Endothelial cell of umbilical vein (primary cell): ENCODE results near the gene PNPLA6. TPM values are rescaled to one million over a fixed set of nuclear protein-coding genes. Genes with fewer than 3 reads are reported as not detected.

Experiments
- BruUV-seq: library from RNA; stranded (reverse); fragments of 400-500 nt; replicated peaks from 2 replicates; lab custom pipeline; 2021; lab: Mats Ljungman, UMichigan
- CTCF ChIA-PET: fragments of 300-600, 350-600 bp; sonication (Branson Sonifier 250); formaldehyde crosslinking; loops from one replicate; lab custom pipeline; 2021; ENCODE audit warnings: antibody characterized with exemption, inconsistent platforms; lab: Charles Lee
- POLR2A ChIA-PET: fragments of 300-600, 350-600 bp; sonication (Branson Sonifier 250); formaldehyde crosslinking; loops from one replicate; lab custom pipeline; 2021; ENCODE audit warnings: antibody characterized with exemption, inconsistent platforms; lab: Charles Lee
- DNase-seq: peaks from one replicate; pipeline ENCODE4 v3.0.0-alpha.2; 2011; ENCODE audit warnings: low read depth, low spot score
- FAIRE-seq: peaks from 2 replicates; lab custom pipeline; 2011; peaks lifted over from hg19 to GRCh38; lab: Jason Lieb, UNC
- H2AFZ ChIP-seq: 2 replicates; pipeline ENCODE4 v1.6.0; 2012; ENCODE audit warnings: low read depth, low read length, control low read depth, inconsistent platforms
- H3K27ac ChIP-seq: 2 replicates; pipeline ENCODE4 v1.5.1; 2011; ENCODE audit warnings: low read depth, mild to moderate bottlenecking, control low read depth, low read length, moderate library complexity; ENCODE audit not compliant: insufficient read depth
- H3K27me3 ChIP-seq, 2 experiments: 2 replicates each; pipeline versions ENCODE4 v1.6.0 to v1.6.1; 2011; ENCODE audit warnings: low read length in 2 of 2, mixed read lengths in 1 of 2; ENCODE audit not compliant: control insufficient read depth in 2 of 2, insufficient read depth in 2 of 2
- H3K36me3 ChIP-seq, 2 experiments: 2 replicates in 1 of 2; 3 replicates in 1 of 2; pipeline ENCODE4 v1.5.1; 2011; ENCODE audit warnings: low read length in 2 of 2, mild to moderate bottlenecking in 1 of 2, moderate library complexity in 1 of 2; ENCODE audit not compliant: control insufficient read depth in 2 of 2, insufficient read depth in 2 of 2; ENCODE audit errors: extremely low read depth in 1 of 2
- H3K4me1 ChIP-seq: 3 replicates; pipeline ENCODE4 v1.5.1; 2011; ENCODE audit warnings: mild to moderate bottlenecking, low read length; ENCODE audit not compliant: control insufficient read depth, insufficient read depth; ENCODE audit errors: extremely low read depth
- H3K4me2 ChIP-seq: 2 replicates; pipeline ENCODE4 v1.6.1; 2011; ENCODE audit warnings: low read length, control low read depth, mixed read lengths; ENCODE audit not compliant: insufficient read depth
- H3K4me3 ChIP-seq, 3 experiments: fragments of 200-600 bp in 1 of 3; sonication (generic), shearing (Covaris generic) in 1 of 3; replicated peaks in 1 of 3; 2 replicates each; pipeline ENCODE4 v1.5.1; 2011 to 2016; ENCODE audit warnings: control low read depth in 3 of 3, low read length in 3 of 3, mild to moderate bottlenecking in 2 of 3, inconsistent platforms in 1 of 3, low read depth in 1 of 3, moderate library complexity in 1 of 3; ENCODE audit not compliant: insufficient read depth in 1 of 3
- H3K79me2 ChIP-seq: 2 replicates; pipeline ENCODE4 v1.6.0; 2012; ENCODE audit warnings: low read length, inconsistent platforms; ENCODE audit not compliant: control insufficient read depth, insufficient read depth
- H3K9ac ChIP-seq: replicated peaks from 2 replicates; pipeline ENCODE3; 2011; ENCODE audit warnings: low read length, control low read depth; ENCODE audit not compliant: insufficient read depth; ENCODE audit errors: extremely low read depth
- H3K9me1 ChIP-seq: replicated peaks from 3 replicates; pipeline ENCODE4 v1.6.0; 2011; ENCODE audit warnings: mild to moderate bottlenecking, low read length; ENCODE audit not compliant: control insufficient read depth, insufficient read depth; ENCODE audit errors: extremely low read depth
- H3K9me3 ChIP-seq: replicated peaks from 2 replicates; pipeline ENCODE4 v1.5.1; 2012; ENCODE audit warnings: low read length, inconsistent platforms; ENCODE audit not compliant: control insufficient read depth, insufficient read depth
- H4K20me1 ChIP-seq: replicated peaks from 2 replicates; pipeline ENCODE3; 2011; ENCODE audit warnings: mild to moderate bottlenecking, low read length; ENCODE audit not compliant: control insufficient read depth, insufficient read depth; ENCODE audit errors: extremely low read depth
- FOS ChIP-seq: IDR thresholded peaks from 2 replicates; pipeline ENCODE4 v1.6.1; 2011; ENCODE audit warnings: mild to moderate bottlenecking, low read length, moderate library complexity, borderline replicate concordance; ENCODE audit not compliant: insufficient read depth
- GATA2 ChIP-seq: IDR thresholded peaks from 2 replicates; pipeline ENCODE4 v1.7.0; 2011; ENCODE audit warnings: low read depth, mild to moderate bottlenecking, moderate library complexity, mixed read lengths, low read length; ENCODE audit not compliant: insufficient read length, insufficient read depth
- MAX ChIP-seq: IDR thresholded peaks from 2 replicates; pipeline ENCODE4 v1.6.1; 2011; ENCODE audit not compliant: insufficient read depth, insufficient read length
- MYC ChIP-seq: IDR thresholded peaks from one replicate; pipeline ENCODE4 v1.6.1; 2011; ENCODE audit warnings: mild to moderate bottlenecking, low read depth, low read length
- POLR2A ChIP-seq: IDR thresholded peaks from 2 replicates; pipeline ENCODE4 v1.6.1; 2012; ENCODE audit warnings: low read depth, mild to moderate bottlenecking, control low read depth, low read length
- dilution Hi-C: fragments of 300-500 bp; cut with MboI; formaldehyde crosslinking; loops from one replicate; pipeline ENCODE4 v1.15.0; 2019; ENCODE audit warnings: low sequenced_read_pairs; ENCODE audit not compliant: extremely low pct_ligation_motif_present
- intact Hi-C: fragments of 100-400 bp; cut with micrococcal nuclease; formaldehyde crosslinking; loops from one replicate; pipeline ENCODE4 v1.10.0; 2022
- polyA plus RNA-seq, 4 experiments: library from polyadenylated mRNA; depleted of rRNA in 3 of 4; stranded (reverse) in 3 of 4; unstranded in 1 of 4; fragments of >200 nt; gene quantifications; 2 replicates each; pipeline versions ENCODE4 v1.2.1 to v1.2.3, GENCODE V29; 2011 to 2012; ENCODE audit warnings: missing spikeins in 1 of 4
- total RNA-seq: library from RNA; stranded (reverse); gene quantifications from 2 replicates; pipeline ENCODE4 v1.2.3, GENCODE V29; 2021
- TF ChIP-seq, protein P1 (sequence below), 2 donors: IDR thresholded peaks; 1 replicate in 1 of 2; 2 replicates in 1 of 2; pipeline ENCODE4 v1.5.1; 2011; ENCODE audit warnings: low read length in 2 of 2, mild to moderate bottlenecking in 2 of 2, moderate library complexity in 2 of 2, control low read depth in 1 of 2, inconsistent platforms in 1 of 2, low read depth in 1 of 2; ENCODE audit not compliant: insufficient read depth in 1 of 2; ENCODE audit errors: extremely low read depth in 1 of 2

The PNPLA6 gene
- total and polyA plus RNA-seq, 2 donors (not counting 3 experiments of a cell fraction or from before 2014, with no cell fraction given): 106 to 164 TPM

DNA sequence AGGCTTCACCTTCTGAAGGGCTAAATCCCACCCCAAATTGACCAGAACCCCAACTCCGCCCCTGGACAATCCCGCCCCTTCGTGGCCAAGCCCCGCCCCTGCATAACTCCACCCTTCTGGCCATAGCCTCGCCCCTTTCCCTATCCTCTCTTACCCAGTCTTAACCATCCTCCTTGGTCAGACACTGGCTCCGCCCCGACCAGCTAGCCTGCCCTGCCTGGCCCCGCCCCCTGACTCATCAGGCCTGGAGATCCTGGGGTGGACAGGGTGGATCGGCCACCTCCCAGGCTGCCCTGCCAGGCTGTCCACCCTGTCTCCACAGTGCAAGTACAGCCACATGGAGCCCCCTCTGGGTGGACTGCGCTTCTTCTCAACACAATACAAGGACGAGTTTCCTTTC, 27.6 kb upstream of the PNPLA6 start:
- H3K4me1 ChIP-seq: no peaks in the 10 kb centered on the region
- no peaks in the 10 kb centered on the region for H3K9me3 ChIP-seq
- no peak overlapping the region for H3K4me3 ChIP-seq
- FAIRE-seq (peak; percentile 87), DNase-seq (peak; percentile 80)
- no peaks in the 10 kb centered on the region for H3K79me2 ChIP-seq
- H3K9me1 ChIP-seq: no peaks in the 10 kb centered on the region
- dilution Hi-C loops: no loop called here
- H3K36me3 ChIP-seq: no peaks in the 10 kb centered on the region
- CTCF ChIA-PET: interaction anchor here (0.9 to 1.6 kb wide), 2 partner anchors 8 to 15 kb away, joined by 3 read pairs; partner anchors contain the start of genes MCOLN1 and ZNF358
- no peak overlapping the region for H3K9ac ChIP-seq
- POLR2A ChIA-PET: no interaction called here
- BruUV-seq: no TSS peak
- peaks cover 0 to 3% of the 10 kb centered on the region in 2 experiments for H3K27me3 ChIP-seq
- no peak overlapping the region for H3K27ac ChIP-seq
- intact Hi-C loops: no loop called here
- H3K4me2 ChIP-seq: no peak overlapping the region
- H2AFZ ChIP-seq: peak overlapping the region; percentile 48
- no peaks in the 10 kb centered on the region for H4K20me1 ChIP-seq
- TF ChIP-seq, protein P1, sequence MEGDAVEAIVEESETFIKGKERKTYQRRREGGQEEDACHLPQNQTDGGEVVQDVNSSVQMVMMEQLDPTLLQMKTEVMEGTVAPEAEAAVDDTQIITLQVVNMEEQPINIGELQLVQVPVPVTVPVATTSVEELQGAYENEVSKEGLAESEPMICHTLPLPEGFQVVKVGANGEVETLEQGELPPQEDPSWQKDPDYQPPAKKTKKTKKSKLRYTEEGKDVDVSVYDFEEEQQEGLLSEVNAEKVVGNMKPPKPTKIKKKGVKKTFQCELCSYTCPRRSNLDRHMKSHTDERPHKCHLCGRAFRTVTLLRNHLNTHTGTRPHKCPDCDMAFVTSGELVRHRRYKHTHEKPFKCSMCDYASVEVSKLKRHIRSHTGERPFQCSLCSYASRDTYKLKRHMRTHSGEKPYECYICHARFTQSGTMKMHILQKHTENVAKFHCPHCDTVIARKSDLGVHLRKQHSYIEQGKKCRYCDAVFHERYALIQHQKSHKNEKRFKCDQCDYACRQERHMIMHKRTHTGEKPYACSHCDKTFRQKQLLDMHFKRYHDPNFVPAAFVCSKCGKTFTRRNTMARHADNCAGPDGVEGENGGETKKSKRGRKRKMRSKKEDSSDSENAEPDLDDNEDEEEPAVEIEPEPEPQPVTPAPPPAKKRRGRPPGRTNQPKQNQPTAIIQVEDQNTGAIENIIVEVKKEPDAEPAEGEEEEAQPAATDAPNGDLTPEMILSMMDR (IDR thresholded peaks at IDR 0.05; ENCODE audit: extremely low read depth in 1 of 2, insufficient read depth in 1 of 2, low read depth in 1 of 2, low read length in 2 of 2): no peak
- TF ChIP-seq POLR2A: no peak
- TF ChIP-seq MYC: no peak
- no peak for TF ChIP-seq MAX
- TF ChIP-seq FOS: peak; percentile 60
- TF ChIP-seq GATA2: no peak
